HT-29 (cell line): Measurements from ENCODE around the gene CGB1. TPM values are rescaled to one million over a fixed set of nuclear protein-coding genes. Genes with fewer than 3 reads are reported as not detected.
"Not testable (repeated sequence)": the region's sequence is repeated elsewhere in the genome, so short reads cannot be mapped to it uniquely, and the experiment has no call there.

Experiments used
- DNase-seq: peaks from one replicate; pipeline ENCODE4 v3.0.0-alpha.2; 2015; ENCODE audit warnings: low spot score
- total RNA-seq: library from RNA; depleted of rRNA; stranded (reverse); fragments of >200 nt; shearing (Covaris generic); gene quantifications from 2 replicates; pipeline ENCODE4 v1.2.3, GENCODE V29; 2014

CGB1 gene
- total RNA-seq, 1 experiment from 2014 or later: 1.5 TPM

DNA sequence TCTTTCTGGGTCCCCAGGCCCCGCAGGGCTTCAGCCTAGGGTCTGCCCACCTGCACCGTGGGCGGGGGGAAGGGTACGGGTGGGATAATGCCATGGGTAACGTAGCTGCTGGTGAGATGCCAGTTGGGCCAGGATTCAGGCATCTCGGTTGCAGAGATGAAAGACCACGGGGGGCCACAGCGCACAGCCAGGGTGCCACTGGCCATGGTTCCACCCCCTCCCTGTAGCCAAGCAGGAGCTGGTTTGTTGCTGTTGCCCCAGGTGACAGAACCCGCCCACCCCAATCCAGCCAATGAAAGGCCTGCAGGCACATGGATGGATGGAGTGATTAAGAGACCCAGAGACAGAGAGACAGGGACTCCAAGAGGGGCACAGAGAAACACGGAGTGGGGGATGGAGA is 21.9 kb upstream of the CGB1 start:
- peak; percentile 28 for DNase-seq

GRCh38 chr19:49057636-49058234 is 21.0 kb upstream of the CGB1 start, which contains the start of gene CGB7:
Gene CGB7 (minus strand): TSS chr19:49057749. CDS start chr19:49055375, 2,374 bp downstream.
- peak; percentile 79 for DNase-seq

DNA sequence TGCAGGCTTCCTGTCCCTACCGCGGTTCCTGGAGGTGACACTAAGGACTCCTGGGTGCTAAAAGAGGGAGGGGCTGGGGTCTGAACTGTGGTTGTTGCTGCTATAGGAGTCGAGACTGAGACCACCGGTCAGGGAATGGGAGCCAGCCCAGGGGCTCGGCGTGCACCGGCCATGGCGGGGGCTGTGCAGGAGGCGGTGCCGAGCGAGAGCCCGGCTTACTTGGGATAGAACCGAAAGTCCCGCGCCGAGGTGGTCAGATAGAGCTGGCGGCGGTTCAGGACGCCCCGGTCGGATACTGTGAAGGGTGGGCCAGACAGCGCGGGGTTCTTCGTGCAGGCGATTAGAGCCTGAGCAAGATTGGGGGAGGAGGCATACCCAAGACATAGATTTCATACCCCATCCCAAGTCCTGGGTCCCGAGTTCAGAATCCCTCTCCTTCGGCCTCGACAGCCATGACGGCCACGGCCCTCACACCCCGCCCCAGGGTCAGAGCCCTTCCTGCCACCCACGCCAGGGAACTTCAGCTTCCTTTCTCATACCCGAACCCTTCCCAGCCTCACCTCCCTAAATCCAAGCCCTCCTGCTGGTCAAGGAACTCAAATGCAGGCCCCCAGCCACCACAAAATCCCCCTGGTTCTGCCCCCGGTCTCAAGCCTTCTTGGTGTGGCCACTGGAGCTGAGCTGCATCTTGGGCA is 20.4 kb upstream of the CGB1 start:
- DNase-seq: not testable (repeated sequence)

- DNase-seq: peak; percentile 69
Observed at GRCh38 chr19:49056101-49056901, 19.6 kb upstream of the CGB1 start.

DNA sequence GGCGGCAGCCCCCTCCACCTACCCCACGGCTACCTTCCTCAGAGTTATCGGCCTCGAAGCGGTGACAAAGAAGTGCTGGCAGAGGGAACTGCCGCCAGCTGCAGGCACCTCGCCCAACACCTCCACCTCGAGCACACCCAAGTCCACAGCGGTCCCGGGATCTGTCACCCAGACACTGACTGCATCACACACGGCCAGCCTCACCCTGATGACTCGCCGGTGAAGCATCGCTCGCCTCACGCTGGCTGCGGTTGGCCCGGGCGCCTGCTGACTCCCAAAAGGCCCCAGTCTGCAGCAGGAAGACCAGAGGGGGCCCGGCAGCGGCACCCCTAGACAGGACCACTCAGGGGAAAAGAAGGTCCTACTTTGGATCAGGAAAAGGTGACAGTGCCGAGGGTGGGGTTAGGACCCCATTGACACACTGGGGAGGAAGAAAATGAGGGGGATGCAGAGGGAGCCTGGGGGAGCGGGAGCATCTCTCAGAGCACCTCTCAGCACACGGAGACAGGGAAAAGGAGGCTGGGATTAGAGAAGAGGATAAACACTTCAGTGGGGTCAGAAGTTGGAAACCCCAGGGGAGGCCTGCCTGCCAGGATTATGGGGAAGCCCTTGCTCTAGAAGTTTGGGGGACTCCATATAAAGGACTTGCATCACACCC is 13.8 kb upstream of the CGB1 start:
- not testable (repeated sequence) for DNase-seq

DNA sequence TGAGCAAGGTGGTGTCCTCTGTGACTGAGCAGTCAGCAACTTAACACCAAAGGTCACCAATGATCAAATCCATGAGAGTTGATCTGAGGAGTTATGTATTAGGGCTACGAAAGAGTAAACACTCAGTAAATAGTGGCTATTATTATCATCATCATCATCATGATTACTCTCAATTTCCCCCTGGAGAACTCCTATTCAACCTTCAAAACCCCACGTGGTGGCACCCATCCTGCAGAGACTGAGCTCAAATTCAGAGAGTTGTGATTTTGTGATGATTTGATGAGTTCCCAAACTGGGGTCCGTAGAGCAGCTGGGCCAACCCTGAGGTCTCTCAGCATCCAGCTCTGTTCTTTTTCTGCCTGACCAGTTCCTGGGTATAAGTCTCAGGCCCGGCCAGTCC is 13.1 kb upstream of the CGB1 start:
- DNase-seq: not testable (repeated sequence)

- not testable (repeated sequence) for DNase-seq
Observed at GRCh38 chr19:49049011-49049410, 12.3 kb upstream of the CGB1 start, which contains the start of gene CGB8. Gene CGB8 (minus strand): TSS chr19:49049111. CDS start chr19:49048739, 372 bp downstream.

GRCh38 chr19:49043548-49043947 is 6.9 kb upstream of the CGB1 start, which contains the start of gene CGB5:
Gene CGB5 (plus strand): TSS chr19:49043848. CDS start chr19:49044210, 362 bp downstream.
- DNase-seq: not testable (repeated sequence)

DNA sequence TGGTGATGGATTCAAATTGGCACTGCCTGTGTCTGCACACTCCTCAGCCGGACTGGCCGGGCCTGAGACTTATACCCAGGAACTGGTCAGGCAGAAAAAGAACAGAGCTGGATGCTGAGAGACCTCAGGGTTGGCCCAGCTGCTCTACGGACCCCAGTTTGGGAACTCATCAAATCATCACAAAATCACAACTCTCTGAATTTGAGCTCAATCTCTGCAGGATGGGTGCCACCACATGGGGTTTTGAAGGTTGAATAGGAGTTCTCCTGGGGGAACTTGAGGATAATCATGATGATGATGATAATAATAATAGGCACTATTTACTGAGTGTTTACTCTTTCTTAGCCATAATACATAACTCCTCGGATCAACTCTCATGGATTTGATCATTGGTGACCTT is 6.0 kb upstream of the CGB1 start:
- not testable (repeated sequence) for DNase-seq

DNA sequence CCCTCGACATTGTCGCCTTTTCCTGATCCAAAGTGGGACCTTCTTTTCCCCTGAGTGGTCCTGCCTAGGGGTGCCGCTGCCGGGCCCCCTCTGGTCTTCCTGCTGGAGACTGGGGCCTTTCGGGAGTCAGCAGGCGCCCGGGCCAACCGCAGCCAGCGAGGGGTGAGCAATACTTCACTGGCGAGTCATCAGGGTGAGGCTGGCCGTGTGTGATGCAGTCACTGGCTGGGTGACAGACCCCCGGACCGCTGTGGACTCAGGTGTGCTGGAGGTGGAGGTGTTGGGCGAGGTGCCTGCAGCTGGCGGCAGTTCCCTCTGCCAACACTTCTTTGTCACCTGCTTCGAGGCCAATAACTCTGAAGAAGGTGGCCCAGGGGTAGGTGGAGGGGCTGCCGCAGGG is 5.5 kb upstream of the CGB1 start:
- no peak for DNase-seq

- not testable (repeated sequence) for DNase-seq
Observed at GRCh38 chr19:49039736-49040135, 3.0 kb upstream of the CGB1 start.

DNA sequence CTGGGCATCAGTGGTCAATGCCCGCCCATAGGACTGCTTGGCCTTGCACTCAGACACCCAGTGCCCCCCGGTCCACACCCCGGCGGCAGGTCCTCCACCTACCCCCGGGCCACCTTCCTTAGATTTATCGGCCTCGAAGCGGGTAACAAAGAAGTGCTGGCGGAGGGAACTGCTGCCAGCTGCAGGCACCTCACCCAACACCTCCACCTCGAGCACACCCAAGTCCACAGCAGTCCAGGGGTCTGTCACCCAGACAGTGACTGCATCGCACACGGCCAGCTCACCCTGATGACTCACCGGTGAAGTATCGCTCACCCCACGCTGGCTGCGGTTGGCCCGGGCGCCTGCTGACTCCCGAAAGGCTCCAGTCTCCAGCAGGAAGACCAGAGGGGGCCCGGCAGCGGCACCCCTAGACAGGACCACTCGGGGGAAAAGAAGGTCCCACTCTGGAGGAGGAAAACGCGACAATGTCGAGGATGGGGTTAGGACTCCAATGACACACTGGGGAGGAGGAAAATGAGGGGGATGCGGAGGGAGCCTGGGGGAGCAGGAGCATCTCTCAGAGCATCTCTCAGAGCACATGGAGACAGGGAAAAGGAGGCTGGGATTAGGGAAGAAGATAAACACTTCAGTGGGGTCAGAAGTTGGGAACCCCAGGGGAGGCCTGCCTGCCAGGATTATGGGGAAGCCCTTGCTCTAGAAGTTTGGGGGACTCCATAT is 2.0 kb upstream of the CGB1 start:
- DNase-seq: not testable (repeated sequence)

DNA sequence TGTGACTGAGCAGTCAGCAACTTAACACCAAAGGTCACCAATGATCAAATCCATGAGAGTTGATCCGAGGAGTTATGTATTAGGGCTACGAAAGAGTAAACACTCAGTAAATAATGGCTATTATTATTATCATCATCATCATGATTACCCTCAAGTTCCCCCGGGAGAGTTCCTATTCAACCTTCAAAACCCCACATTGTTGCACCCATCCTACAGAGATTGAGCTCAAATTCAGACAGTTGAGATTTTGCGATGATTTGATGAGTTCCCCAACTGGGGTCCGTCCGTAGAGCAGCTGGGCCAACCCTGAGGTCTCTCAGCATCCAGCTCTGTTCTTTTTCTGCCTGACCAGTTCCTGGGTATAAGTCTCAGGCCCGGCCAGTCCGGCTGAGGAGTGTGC is 1.4 kb upstream of the CGB1 start:
- not testable (repeated sequence) for DNase-seq

- not testable (repeated sequence) for DNase-seq
Observed at GRCh38 chr19:49031642-49032301, 4.9 kb downstream of the CGB1 start, which contains the start of gene CGB2. Gene CGB2 (plus strand): TSS chr19:49031890. CDS start chr19:49032096, 206 bp downstream.

- not testable (repeated sequence) for DNase-seq
Observed at GRCh38 chr19:49030323-49030722, 6.4 kb downstream of the CGB1 start.

- not testable (repeated sequence) for DNase-seq
Observed at GRCh38 chr19:49029749-49030148, 6.9 kb downstream of the CGB1 start.

DNA sequence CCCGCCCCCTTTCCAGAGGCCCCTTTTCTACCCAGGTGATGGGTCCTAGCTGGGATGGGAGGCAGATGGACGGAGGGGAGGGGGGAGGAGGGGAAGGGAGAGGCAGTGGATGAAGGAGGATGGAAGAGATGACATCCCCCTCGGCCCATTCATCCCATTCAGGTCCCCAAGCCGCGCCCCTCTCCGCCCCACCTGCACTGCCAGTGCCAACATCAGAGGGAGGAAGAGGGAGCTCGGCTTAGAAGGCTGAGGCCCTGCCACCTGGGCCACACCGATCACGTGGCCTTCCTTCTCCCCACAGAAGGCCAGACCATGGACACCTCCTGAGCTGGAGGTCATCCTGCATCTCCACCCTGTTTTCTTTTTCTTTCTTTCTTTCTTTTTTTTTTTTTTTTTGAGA is 8.0 kb downstream of the CGB1 start:
- DNase-seq: not testable (repeated sequence)

GRCh38 chr19:49025599-49025998 is 11.1 kb downstream of the CGB1 start:
- not testable (repeated sequence) for DNase-seq

DNA sequence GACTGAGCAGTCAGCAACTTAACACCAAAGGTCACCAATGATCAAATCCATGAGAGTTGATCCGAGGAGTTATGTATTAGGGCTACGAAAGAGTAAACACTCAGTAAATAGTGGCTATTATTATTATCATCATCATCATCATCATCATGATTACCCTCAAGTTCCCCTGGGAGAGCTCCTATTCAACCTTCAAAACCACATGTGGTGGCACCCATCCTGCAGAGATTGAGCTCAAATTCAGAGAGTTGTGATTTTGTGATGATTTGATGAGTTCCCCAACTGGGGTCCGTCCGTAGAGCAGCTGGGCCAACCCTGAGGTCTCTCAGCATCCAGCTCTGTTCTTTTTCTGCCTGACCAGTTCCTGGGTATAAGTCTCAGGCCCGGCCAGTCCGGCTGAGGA is 11.6 kb downstream of the CGB1 start:
- DNase-seq: not testable (repeated sequence)

DNA sequence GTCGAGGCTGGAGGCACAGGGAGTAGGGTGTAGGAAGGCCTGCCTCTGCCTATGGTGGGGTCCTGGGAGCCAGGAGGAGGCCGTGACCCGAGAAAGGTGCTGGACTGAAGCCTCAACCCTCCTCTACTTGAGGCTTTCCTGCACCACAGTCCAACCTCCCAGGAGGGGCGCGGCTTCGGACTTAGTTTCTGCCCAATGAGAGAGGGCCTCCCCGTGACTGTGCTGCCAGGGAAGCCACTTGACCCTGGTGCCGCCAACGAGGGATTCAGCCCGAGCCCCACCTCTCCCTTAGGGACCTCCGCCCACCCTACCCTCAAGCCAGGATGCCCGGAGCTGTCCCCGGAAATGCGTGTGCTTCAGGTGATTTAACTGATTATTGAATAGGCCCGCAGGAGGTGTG is 12.5 kb downstream of the CGB1 start, which contains the start of gene CGB3:
Gene CGB3 (minus strand): TSS at position 101 of the 400 bp plus-strand sequence. CDS start 362 bp downstream, outside the sequence.
- not testable (repeated sequence) for DNase-seq
